Fibroblast of lung (primary cell): Measurements from ENCODE around the gene LYSMD2.

Experiments used
- EZH2 ChIP-seq: IDR thresholded peaks from 2 replicates; pipeline ENCODE4 v1.5.1; 2012; ENCODE audit warnings: low read length, control low read depth, mild to moderate bottlenecking; ENCODE audit errors: missing control alignments
- TF ChIP-seq, protein P1 (sequence below), 2 donors: IDR thresholded peaks in 1 of 2; conservative IDR thresholded peaks in 1 of 2; 1 replicate in 1 of 2; 2 replicates in 1 of 2; pipeline ENCODE4 v1.5.1; 2011 to 2012; ENCODE audit warnings: low read length in 2 of 2, control low read depth in 1 of 2, inconsistent platforms in 1 of 2, low read depth in 1 of 2, mild to moderate bottlenecking in 1 of 2

GRCh38 chr15:51732646-51733045 is 4.8 kb downstream of the LYSMD2 start:
- TF ChIP-seq, protein P1, sequence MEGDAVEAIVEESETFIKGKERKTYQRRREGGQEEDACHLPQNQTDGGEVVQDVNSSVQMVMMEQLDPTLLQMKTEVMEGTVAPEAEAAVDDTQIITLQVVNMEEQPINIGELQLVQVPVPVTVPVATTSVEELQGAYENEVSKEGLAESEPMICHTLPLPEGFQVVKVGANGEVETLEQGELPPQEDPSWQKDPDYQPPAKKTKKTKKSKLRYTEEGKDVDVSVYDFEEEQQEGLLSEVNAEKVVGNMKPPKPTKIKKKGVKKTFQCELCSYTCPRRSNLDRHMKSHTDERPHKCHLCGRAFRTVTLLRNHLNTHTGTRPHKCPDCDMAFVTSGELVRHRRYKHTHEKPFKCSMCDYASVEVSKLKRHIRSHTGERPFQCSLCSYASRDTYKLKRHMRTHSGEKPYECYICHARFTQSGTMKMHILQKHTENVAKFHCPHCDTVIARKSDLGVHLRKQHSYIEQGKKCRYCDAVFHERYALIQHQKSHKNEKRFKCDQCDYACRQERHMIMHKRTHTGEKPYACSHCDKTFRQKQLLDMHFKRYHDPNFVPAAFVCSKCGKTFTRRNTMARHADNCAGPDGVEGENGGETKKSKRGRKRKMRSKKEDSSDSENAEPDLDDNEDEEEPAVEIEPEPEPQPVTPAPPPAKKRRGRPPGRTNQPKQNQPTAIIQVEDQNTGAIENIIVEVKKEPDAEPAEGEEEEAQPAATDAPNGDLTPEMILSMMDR (conservative IDR thresholded peaks at IDR 0.05 in 1 of 2, IDR thresholded peaks at IDR 0.05 in 1 of 2; ENCODE audit: low read depth in 1 of 2, low read length in 2 of 2), result no peak
- no peak for TF ChIP-seq EZH2
